Fibroblast of mammary gland (primary cell): ENCODE measurements around the gene MATK.

Source experiments
- DNase-seq: peaks from one replicate; pipeline ENCODE4 v3.0.0-alpha.2; 2010; ENCODE audit warnings: low read depth
- H3K4me3 ChIP-seq: 2 replicates; pipeline ENCODE4 v1.5.1; 2011; ENCODE audit warnings: low read depth, mild to moderate bottlenecking, low read length, moderate library complexity; ENCODE audit not compliant: control insufficient read depth
- TF ChIP-seq, protein P1 (sequence below): conservative IDR thresholded peaks from 2 replicates; pipeline ENCODE4 v1.5.1; 2011; ENCODE audit warnings: low read depth, low read length, inconsistent platforms; ENCODE audit not compliant: control insufficient read depth, insufficient read depth

MATK gene

DNA sequence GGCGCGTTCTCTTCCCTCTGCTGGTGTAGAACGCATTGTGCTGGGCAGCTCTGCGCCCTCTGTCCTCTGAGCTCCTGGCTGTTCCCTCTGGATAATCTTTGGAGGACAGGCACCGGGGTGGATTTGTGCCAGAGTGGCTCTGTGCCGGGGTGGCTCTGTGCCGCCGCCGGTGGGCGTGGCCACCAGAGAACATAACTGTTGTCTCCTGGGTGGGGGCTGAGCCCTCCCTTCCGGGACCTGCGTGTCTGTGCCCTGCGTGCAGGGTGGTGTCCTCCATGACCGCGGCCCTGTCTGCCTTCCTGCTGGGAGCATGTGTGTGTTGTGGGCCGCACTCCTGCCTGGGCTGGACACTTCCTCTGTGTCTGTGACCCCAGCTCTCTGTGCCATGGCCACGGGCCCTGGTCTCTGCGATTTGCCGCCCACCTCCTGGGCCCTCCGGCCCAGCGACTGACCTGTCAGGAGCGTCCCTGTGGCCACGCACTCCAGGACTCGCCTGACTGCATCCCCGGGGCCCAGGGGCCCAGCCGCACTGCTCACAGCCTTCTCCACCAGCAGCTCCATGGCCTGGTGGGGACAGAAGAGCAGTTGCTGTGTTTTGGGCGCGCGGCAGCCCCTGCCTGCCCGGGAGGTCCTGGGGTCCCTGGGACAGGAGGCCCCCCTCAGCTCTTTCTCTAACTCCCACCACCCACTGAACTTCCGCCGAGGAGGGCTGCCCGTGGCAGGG is 22.4 kb upstream of the MATK start:
- no peak overlapping the region for H3K4me3 ChIP-seq
- DNase-seq = no peak
- TF ChIP-seq, protein P1, sequence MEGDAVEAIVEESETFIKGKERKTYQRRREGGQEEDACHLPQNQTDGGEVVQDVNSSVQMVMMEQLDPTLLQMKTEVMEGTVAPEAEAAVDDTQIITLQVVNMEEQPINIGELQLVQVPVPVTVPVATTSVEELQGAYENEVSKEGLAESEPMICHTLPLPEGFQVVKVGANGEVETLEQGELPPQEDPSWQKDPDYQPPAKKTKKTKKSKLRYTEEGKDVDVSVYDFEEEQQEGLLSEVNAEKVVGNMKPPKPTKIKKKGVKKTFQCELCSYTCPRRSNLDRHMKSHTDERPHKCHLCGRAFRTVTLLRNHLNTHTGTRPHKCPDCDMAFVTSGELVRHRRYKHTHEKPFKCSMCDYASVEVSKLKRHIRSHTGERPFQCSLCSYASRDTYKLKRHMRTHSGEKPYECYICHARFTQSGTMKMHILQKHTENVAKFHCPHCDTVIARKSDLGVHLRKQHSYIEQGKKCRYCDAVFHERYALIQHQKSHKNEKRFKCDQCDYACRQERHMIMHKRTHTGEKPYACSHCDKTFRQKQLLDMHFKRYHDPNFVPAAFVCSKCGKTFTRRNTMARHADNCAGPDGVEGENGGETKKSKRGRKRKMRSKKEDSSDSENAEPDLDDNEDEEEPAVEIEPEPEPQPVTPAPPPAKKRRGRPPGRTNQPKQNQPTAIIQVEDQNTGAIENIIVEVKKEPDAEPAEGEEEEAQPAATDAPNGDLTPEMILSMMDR = no peak

DNA sequence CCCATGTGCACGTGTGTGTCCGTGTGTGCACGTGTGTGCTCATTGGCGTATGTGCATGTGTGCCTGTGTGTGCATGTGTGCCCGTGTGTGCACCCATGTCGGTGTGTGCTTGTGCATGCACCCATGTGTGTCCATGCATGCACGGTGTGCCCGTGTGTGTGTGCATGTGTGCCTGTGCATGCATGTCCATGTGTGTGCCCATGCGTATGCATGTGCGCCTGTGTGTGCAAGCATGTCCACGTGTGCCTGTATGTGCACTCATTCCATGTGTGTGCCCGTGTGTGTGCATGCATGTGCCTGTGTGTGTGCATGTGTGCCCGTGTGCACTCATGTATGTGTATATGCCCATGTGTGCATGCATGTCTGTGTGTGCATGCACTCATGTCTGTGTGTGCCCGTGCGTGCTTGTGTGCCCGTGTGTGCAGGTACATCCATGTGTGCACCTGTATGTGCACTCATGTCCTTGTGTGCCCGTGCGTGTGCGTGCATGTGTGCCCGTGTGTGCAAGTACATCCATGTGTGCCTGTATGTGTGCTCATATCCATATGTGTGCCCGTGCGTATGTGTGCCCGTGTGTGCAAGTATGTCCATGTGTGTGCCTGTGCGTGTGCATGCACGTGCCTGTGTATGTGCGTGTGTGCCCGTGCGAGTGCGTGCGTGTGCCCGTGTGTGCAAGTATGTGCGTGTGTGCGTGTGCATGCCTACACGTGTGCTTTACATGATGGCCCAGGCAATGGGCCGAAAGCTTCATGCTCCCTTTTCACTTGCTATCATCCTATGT is 21.6 kb upstream of the MATK start:
- no peak overlapping the region for H3K4me3 ChIP-seq
- DNase-seq = no peak
- TF ChIP-seq, protein P1 = no peak

DNA sequence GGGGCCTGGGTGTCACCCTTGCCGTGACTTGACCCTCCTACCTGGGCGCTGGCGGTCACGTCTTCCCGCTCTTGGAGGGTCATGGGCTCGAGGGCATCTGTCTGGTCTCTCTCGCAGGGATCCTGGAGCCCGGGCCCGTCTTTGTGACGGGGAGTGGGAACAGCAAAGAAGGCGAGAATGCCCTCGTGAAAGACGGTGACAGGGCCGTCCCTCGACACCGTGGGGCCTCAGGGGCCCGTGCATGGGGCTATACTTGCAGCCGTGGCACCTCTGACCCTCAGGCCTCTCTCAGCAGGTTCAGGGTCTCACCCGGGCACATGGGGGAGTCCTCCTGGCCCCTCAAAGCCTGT is 20.9 kb upstream of the MATK start:
- TF ChIP-seq, protein P1 = no peak
- no peak for DNase-seq
- no peak overlapping the region for H3K4me3 ChIP-seq

DNA sequence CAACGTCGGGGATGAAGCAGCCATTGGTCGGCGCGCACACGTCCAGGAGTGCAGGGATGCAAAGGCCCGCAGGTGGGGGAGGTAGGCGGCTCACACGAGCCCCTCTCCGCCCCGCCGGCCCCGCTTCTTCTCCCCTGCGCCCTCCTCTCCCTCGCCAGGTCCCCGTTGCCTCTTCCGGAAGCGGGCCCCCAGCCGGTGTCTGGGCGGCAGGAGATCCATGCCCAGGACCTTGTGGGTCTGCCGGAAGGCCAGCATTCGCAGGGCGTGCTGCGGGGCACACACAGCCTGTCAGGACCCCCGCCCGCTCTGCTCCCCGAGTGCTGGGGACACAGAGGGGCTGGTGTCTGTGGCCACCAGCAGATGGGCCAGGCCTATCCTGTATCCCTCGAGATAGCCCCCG is 19.7 kb upstream of the MATK start:
- no peak for DNase-seq
- H3K4me3 ChIP-seq = no peak overlapping the region
- TF ChIP-seq, protein P1 = no peak

DNA sequence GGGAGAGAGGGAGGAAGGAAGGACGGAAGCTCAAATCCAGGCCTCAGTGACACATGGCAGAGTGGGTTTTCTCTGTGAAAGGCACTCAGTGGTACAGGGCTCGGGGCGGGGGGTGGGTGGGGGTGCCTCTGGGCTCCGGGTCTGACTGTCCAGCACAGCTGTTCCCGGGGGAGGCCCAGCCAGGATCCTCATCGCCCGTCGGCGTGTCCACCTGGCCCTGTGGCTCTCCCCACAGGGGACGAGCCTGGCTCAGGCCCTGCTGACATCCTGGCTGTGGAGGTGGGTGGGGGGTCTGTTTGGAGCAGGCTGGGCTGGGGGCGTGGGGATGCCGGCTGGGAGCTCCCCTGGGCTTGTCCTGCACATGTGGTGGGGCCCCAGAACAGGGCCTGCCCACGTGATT is 18.2 kb upstream of the MATK start:
- no peak overlapping the region for H3K4me3 ChIP-seq
- TF ChIP-seq, protein P1 = no peak
- no peak for DNase-seq

DNA sequence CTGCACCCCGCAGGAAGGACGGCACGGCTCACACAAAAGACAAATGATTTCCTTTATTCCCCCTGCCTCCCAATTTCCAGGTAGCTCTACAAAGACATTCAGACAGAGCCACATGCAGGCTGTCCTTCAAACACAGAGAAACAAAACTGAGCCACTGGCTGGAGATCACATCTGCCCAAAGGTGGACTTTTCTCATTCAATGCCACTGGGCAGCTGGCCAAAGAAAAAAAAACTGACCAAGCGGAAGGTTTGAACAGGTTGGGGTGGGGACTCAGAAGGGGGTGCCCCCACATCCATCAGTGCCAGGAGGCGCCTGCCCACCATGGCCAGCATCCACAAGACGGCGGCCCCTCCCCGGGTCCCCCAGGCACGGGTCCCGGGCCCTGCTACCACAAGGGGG is 17.8 kb upstream of the MATK start:
- TF ChIP-seq, protein P1 = no peak
- no peak for DNase-seq
- no peak overlapping the region for H3K4me3 ChIP-seq
